DOHH2 (cell line): ENCODE measurements around the gene HOXC5.

Experiments used
- EZH2phosphoT487 ChIP-seq: fragments of 200-600 bp; sonication (generic); IDR thresholded peaks from 2 replicates; pipeline ENCODE4 v1.6.1; 2017; ENCODE audit warnings: borderline replicate concordance, mild to moderate bottlenecking, antibody characterized with exemption, low read length, moderate library complexity, mixed read lengths
- TF ChIP-seq, protein P1 (sequence below): fragments of 200-600 bp; sonication (generic); IDR thresholded peaks from one replicate; pipeline ENCODE4 v1.5.1; 2014; ENCODE audit warnings: antibody characterized with exemption, mild to moderate bottlenecking, low read depth, low read length; ENCODE audit not compliant: poor library complexity, severe bottlenecking

DNA sequence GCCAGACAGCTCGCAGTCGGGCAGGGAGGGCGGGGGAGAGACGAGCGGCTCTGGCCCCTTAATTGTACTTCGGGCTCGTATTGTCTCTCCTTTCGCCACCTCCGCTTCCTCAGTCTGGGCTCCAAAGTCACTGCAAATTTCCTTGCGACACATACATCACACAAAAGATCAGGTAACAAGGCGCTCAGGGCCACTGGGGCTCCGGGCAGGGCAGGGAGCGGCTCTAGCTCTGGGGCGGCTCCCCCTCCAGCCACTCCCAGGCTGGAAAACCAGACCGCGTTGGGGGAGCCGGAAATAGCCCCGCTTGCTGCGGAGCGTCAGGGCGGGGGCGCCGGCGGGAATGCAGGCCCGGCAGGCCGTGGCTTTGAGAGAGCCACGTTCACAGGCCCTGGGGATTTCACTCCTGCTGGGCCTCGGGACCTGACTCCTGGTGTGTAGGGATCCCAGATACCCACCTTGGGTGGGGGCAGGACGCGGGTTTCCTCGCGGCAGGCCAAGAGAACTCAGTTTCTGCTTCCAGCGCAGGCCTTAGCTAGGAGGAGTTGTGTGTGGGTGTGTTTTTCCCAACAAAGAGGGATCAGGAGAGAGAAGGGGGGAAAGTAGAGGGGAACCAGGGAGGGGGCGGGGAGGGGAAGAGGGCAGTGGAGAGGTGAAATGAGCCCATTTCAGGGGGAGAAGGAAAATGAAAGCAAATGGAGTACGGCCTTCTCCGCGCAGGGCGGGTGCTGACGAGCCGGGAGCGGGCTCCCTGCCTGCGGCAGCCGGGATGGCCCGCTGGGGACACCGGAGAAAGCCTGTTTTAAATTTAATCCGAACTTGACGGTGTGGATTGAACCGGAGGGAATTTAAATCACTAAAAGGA is 37.2 kb upstream of the HOXC5 start:
- TF ChIP-seq, protein P1, sequence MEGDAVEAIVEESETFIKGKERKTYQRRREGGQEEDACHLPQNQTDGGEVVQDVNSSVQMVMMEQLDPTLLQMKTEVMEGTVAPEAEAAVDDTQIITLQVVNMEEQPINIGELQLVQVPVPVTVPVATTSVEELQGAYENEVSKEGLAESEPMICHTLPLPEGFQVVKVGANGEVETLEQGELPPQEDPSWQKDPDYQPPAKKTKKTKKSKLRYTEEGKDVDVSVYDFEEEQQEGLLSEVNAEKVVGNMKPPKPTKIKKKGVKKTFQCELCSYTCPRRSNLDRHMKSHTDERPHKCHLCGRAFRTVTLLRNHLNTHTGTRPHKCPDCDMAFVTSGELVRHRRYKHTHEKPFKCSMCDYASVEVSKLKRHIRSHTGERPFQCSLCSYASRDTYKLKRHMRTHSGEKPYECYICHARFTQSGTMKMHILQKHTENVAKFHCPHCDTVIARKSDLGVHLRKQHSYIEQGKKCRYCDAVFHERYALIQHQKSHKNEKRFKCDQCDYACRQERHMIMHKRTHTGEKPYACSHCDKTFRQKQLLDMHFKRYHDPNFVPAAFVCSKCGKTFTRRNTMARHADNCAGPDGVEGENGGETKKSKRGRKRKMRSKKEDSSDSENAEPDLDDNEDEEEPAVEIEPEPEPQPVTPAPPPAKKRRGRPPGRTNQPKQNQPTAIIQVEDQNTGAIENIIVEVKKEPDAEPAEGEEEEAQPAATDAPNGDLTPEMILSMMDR, result no peak
- TF ChIP-seq EZH2phosphoT487, result peak; percentile 83
